ENCODE results near the gene NUMB.
"Not testable (repeated sequence)": the region's sequence is repeated elsewhere in the genome, so short reads cannot be mapped to it uniquely, and the experiment has no call there.

The NUMB gene

GRCh38 chr14:73403181-73403752, 55.1 kb downstream of the NUMB start:
- no peak for DNase-seq

GRCh38 chr14:73402579-73402978, 55.8 kb downstream of the NUMB start:
- no peak for DNase-seq

- DNase-seq: no peak
Measured at GRCh38 chr14:73397810-73398209, 60.5 kb downstream of the NUMB start.

- DNase-seq: no peak
Measured at GRCh38 chr14:73394317-73394716, 64.0 kb downstream of the NUMB start.

- DNase-seq: no peak
Measured at GRCh38 chr14:73393375-73393774, 65.0 kb downstream of the NUMB start.

GRCh38 chr14:73392329-73393257, 65.8 kb downstream of the NUMB start:
- no peak for DNase-seq

- not testable (repeated sequence) for DNase-seq
Measured at GRCh38 chr14:73387860-73388259, 70.5 kb downstream of the NUMB start.

GRCh38 chr14:73386342-73386741, 72.0 kb downstream of the NUMB start:
- DNase-seq: no peak

GRCh38 chr14:73385021-73385420, 73.3 kb downstream of the NUMB start:
- DNase-seq: not testable (repeated sequence)

GRCh38 chr14:73383356-73383755, 75.0 kb downstream of the NUMB start:
- no peak for DNase-seq

- DNase-seq: no peak
Measured at GRCh38 chr14:73381380-73382013, 76.8 kb downstream of the NUMB start.

GRCh38 chr14:73376585-73376984, 81.8 kb downstream of the NUMB start:
- DNase-seq: no peak

- DNase-seq: no peak
Measured at GRCh38 chr14:73375861-73376260, 82.5 kb downstream of the NUMB start.

- no peak for DNase-seq
Measured at GRCh38 chr14:73374218-73374617, 84.1 kb downstream of the NUMB start.

GRCh38 chr14:73372529-73372928, 85.8 kb downstream of the NUMB start:
- DNase-seq: no peak

GRCh38 chr14:73370561-73370960, 87.8 kb downstream of the NUMB start:
- DNase-seq: no peak

GRCh38 chr14:73369428-73369827, 88.9 kb downstream of the NUMB start:
- DNase-seq: no peak

- no peak for DNase-seq
Measured at GRCh38 chr14:73368616-73369015, 89.7 kb downstream of the NUMB start.

- no peak for DNase-seq
Measured at GRCh38 chr14:73365727-73366126, 92.6 kb downstream of the NUMB start.

GRCh38 chr14:73364559-73364958, 93.8 kb downstream of the NUMB start:
- no peak for DNase-seq

- no peak for DNase-seq
Measured at GRCh38 chr14:73359445-73359844, 98.9 kb downstream of the NUMB start.

GRCh38 chr14:73358187-73358586, 100.2 kb downstream of the NUMB start:
- DNase-seq: no peak

GRCh38 chr14:73349091-73349490, 109.3 kb downstream of the NUMB start:
- not testable (repeated sequence) for DNase-seq

- DNase-seq: no peak
Measured at GRCh38 chr14:73344319-73344718, 114.0 kb downstream of the NUMB start.
